ENCODE data around the gene PDHB. TPM values are rescaled to one million over a fixed set of nuclear protein-coding genes. Genes with fewer than 3 reads are reported as not detected.

Gene PDHB
- total and polyA plus RNA-seq, 2 of the 13 experiments (the other 11 are each of a cell fraction or from before 2014, with no cell fraction given) = 108 to 153 TPM

DNA sequence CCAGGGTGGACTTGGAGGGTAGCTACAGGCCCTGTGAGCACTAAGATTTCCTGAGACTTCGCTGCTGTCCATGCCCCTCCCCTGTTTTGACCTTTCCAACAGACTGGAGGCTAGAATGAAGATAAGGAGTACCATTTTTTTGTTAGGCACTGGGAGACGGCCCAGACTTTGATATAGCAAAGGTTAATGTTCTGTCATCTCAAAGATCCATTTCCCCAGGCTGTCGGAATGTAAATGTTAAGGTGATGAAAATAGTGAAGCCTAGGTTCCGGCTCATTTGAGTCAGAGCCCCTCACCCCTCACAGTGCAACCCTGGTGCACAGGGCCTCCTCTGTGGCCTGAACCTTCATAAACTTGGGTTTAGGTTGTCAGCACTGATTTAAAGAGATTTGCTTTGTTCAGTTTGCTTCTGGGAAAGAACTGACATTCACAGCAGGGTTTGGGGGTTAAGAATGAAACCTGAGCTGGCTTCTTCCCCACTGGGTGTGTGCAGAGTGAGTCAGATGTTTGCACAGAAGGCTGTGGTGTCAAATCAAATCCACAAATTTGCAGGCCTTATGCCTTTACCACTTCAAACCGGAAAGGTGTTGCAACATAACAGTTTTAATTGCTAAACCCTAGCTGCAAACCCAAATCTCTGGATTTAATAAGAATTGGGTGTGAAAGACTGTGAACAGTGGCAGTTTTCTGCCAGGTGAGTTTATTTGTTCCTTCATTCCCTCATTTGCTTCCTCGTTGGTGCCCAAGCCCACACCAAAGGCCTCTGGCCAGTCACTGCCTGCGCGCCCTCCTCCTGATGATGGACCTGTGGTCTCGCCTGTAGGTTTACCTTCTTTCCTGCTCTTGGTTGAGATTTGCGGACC is 37.6 kb upstream of the PDHB start (continued):
- TF ChIP-seq ZMYM4 (CRISPR knock-in tag; IDR thresholded peaks at IDR 0.05) = peak; percentile 64
- peak; percentile 77; the same call in 1 of the 2 replicates for TF ChIP-seq ZNF652 (CRISPR knock-in tag; IDR thresholded peaks at IDR 0.05; ENCODE audit: borderline replicate concordance, low read depth)
- TF ChIP-seq SRSF1 (optimal IDR thresholded peaks at IDR 0.05; ENCODE audit: low read depth, low read length) = no peak
- TF ChIP-seq TCF7L2 (IDR thresholded peaks at IDR 0.05; ENCODE audit: low read depth, low read length) = no peak
- no peak for TF ChIP-seq SRSF4 (IDR thresholded peaks at IDR 0.05; ENCODE audit: low read depth, low read length, poor library complexity, severe bottlenecking)
- TF ChIP-seq NCOA1 (CRISPR knock-in tag; IDR thresholded peaks at IDR 0.05) = no peak
- no peak for TF ChIP-seq SP140L (CRISPR knock-in tag; IDR thresholded peaks at IDR 0.05; ENCODE audit: borderline replicate concordance)
- TF ChIP-seq ZNF10 (CRISPR knock-in tag; IDR thresholded peaks at IDR 0.05; ENCODE audit: borderline replicate concordance, low read depth) = no peak
- peak; percentile 27; the same call in 1 of the 2 replicates for TF ChIP-seq ZBTB7A (CRISPR knock-in tag; IDR thresholded peaks at IDR 0.05)
- TF ChIP-seq ELF1 (CRISPR knock-in tag; IDR thresholded peaks at IDR 0.05) = peak; percentile 15; the same call in 1 of the 2 replicates
- no peak for TF ChIP-seq GLMP (CRISPR knock-in tag; IDR thresholded peaks at IDR 0.05; ENCODE audit: borderline replicate concordance)
- TF ChIP-seq IRF9 (CRISPR knock-in tag; IDR thresholded peaks at IDR 0.05; ENCODE audit: borderline replicate concordance) = no peak
- TF ChIP-seq POLR2AphosphoS2 (IDR thresholded peaks at IDR 0.05; ENCODE audit: low read depth, low read length) = no peak
- TF ChIP-seq ZNF776 (CRISPR knock-in tag; IDR thresholded peaks at IDR 0.05) = no peak
- TF ChIP-seq ARID4A (CRISPR knock-in tag; IDR thresholded peaks at IDR 0.05; ENCODE audit: borderline replicate concordance) = no peak; the same call in 1 of the 2 replicates
- no peak for TF ChIP-seq EED (CRISPR knock-in tag; IDR thresholded peaks at IDR 0.05)
- TF ChIP-seq ZBTB42 (CRISPR knock-in tag; IDR thresholded peaks at IDR 0.05) = no peak
- TF ChIP-seq ZNF552 (CRISPR knock-in tag; IDR thresholded peaks at IDR 0.05; ENCODE audit: borderline replicate concordance) = no peak
- TF ChIP-seq ZNF720 (CRISPR knock-in tag; IDR thresholded peaks at IDR 0.05) = no peak
- no peak for TF ChIP-seq CCDC6 (CRISPR knock-in tag; IDR thresholded peaks at IDR 0.05)
- 0 out of 2 replicates have a peak, but pooled peaks have one; percentile 5 for TF ChIP-seq BHLHE40 (IDR thresholded peaks at IDR 0.05; ENCODE audit: low read length)
- TF ChIP-seq, protein P1, sequence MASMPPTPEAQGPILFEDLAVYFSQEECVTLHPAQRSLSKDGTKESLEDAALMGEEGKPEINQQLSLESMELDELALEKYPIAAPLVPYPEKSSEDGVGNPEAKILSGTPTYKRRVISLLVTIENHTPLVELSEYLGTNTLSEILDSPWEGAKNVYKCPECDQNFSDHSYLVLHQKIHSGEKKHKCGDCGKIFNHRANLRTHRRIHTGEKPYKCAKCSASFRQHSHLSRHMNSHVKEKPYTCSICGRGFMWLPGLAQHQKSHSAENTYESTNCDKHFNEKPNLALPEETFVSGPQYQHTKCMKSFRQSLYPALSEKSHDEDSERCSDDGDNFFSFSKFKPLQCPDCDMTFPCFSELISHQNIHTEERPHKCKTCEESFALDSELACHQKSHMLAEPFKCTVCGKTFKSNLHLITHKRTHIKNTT (CRISPR knock-in tag; IDR thresholded peaks at IDR 0.05) = no peak

Data from HepG2 (cell line).